HepG2 (cell line): ENCODE data around the gene ZNF48. TPM values are rescaled to one million over a fixed set of nuclear protein-coding genes. Genes with fewer than 3 reads are reported as not detected.

ENCODE experiments used
- CBX1 ChIP-seq: IDR thresholded peaks from one replicate; pipeline ENCODE4 v1.6.1; 2016; ENCODE audit warnings: antibody characterized with exemption, low read depth
- CREB1 ChIP-seq, 2 experiments: fragments of 450-650 bp in 1 of 2; IDR thresholded peaks; 2 replicates each; pipeline ENCODE4 v1.6.1; 2016 to 2017; ENCODE audit warnings: control low read depth in 1 of 2, mild to moderate bottlenecking in 1 of 2, missing compliant biosample characterization in 1 of 2, missing genetic modification characterization in 1 of 2
- FOSL2 ChIP-seq: sonication (generic); formaldehyde crosslinking; IDR thresholded peaks from 2 replicates; pipeline ENCODE4 v1.4.0; 2020; ENCODE audit warnings: missing genetic modification reagents
- HNF4A ChIP-seq: sonication (generic); formaldehyde crosslinking; IDR thresholded peaks from 2 replicates; pipeline ENCODE4 v1.4.0; 2020; ENCODE audit warnings: missing genetic modification reagents
- HNF4G ChIP-seq, 2 experiments: sonication (generic) in 1 of 2; formaldehyde crosslinking in 1 of 2; IDR thresholded peaks; 2 replicates each; pipeline versions ENCODE4 v1.4.0 to v1.6.1; 2011 to 2020; ENCODE audit warnings: borderline replicate concordance in 2 of 2, low read depth in 2 of 2, mild to moderate bottlenecking in 2 of 2, low read length in 1 of 2, missing genetic modification reagents in 1 of 2, moderate library complexity in 1 of 2
- MYC ChIP-seq: sonication (generic); formaldehyde crosslinking; IDR thresholded peaks from 2 replicates; pipeline ENCODE4 v1.9.0; 2021; ENCODE audit warnings: missing genetic modification reagents, borderline replicate concordance
- NR2F6 ChIP-seq, 2 experiments: IDR thresholded peaks; 2 replicates each; pipeline ENCODE4 v1.6.1; 2016; ENCODE audit warnings: antibody characterized with exemption in 1 of 2, mild to moderate bottlenecking in 1 of 2
- SALL1 ChIP-seq: sonication (generic); formaldehyde crosslinking; IDR thresholded peaks from 2 replicates; pipeline ENCODE4 v1.8.0; 2022; ENCODE audit warnings: mild to moderate bottlenecking, missing genetic modification reagents
- SAP130 ChIP-seq: IDR thresholded peaks from 2 replicates; pipeline ENCODE4 v1.6.1; 2016; ENCODE audit warnings: low read depth
- SKI ChIP-seq: fragments of 450-650 bp; IDR thresholded peaks from one replicate; pipeline ENCODE4 v1.6.1; 2018; ENCODE audit warnings: mild to moderate bottlenecking; ENCODE audit not compliant: partially characterized antibody
- ZNF333 ChIP-seq: sonication (generic); formaldehyde crosslinking; IDR thresholded peaks from 2 replicates; pipeline ENCODE4 v1.4.0; 2020; ENCODE audit warnings: mild to moderate bottlenecking, missing genetic modification reagents, borderline replicate concordance
- ZNF839 ChIP-seq: sonication (generic); formaldehyde crosslinking; IDR thresholded peaks from 2 replicates; pipeline ENCODE4 v1.4.0; 2020; ENCODE audit warnings: missing genetic modification reagents, mild to moderate bottlenecking, borderline replicate concordance
- ZNF891 ChIP-seq: sonication (generic); formaldehyde crosslinking; IDR thresholded peaks from 2 replicates; pipeline ENCODE4 v1.5.0; 2020; ENCODE audit warnings: mild to moderate bottlenecking, missing genetic modification reagents
- ZSCAN29 ChIP-seq: sonication (generic); formaldehyde crosslinking; conservative IDR thresholded peaks from 2 replicates; pipeline ENCODE4 v1.4.0; 2020; ENCODE audit warnings: mild to moderate bottlenecking, missing genetic modification reagents
- polyA plus RNA-seq, 8 experiments: library from polyadenylated mRNA; depleted of rRNA in 3 of 8; stranded (reverse) in 7 of 8; unstranded in 1 of 8; fragments of >200 nt; fragmentation: Illumina TruSeq in 4 of 8; extraction: Trizol in 4 of 8; gene quantifications; 2 replicates each; pipeline versions ENCODE4 v1.2.1 to v1.2.3, GENCODE V29; 2011 to 2016; ENCODE audit warnings: low read depth in 4 of 8, missing spikeins in 1 of 8, mixed read lengths in 1 of 8; ENCODE audit not compliant: insufficient read depth in 1 of 8
- total RNA-seq, 5 experiments: library from RNA; depleted of rRNA; stranded (reverse); fragments of >200 nt; fragmentation: Illumina TruSeq; extraction: Trizol; gene quantifications; 2 replicates each; pipeline ENCODE4 v1.2.3, GENCODE V29; 2016; ENCODE audit warnings: low read depth in 1 of 5
- TF ChIP-seq, protein P1 (sequence below): sonication (generic); formaldehyde crosslinking; IDR thresholded peaks from 2 replicates; pipeline ENCODE4 v1.5.0; 2020; ENCODE audit warnings: mild to moderate bottlenecking, missing genetic modification reagents, borderline replicate concordance
- TF ChIP-seq, protein P2 (sequence below): IDR thresholded peaks from 2 replicates; pipeline ENCODE4 v1.6.1; 2012; ENCODE audit warnings: inconsistent platforms
- TF ChIP-seq, protein P3 (sequence below): sonication (generic); formaldehyde crosslinking; IDR thresholded peaks from 2 replicates; pipeline ENCODE4 v1.4.0; 2020; ENCODE audit warnings: missing genetic modification reagents

The ZNF48 gene
- total and polyA plus RNA-seq, 2 of the 13 experiments (the other 11 are each of a cell fraction or from before 2014, with no cell fraction given) = 9.9 to 12.3 TPM

DNA sequence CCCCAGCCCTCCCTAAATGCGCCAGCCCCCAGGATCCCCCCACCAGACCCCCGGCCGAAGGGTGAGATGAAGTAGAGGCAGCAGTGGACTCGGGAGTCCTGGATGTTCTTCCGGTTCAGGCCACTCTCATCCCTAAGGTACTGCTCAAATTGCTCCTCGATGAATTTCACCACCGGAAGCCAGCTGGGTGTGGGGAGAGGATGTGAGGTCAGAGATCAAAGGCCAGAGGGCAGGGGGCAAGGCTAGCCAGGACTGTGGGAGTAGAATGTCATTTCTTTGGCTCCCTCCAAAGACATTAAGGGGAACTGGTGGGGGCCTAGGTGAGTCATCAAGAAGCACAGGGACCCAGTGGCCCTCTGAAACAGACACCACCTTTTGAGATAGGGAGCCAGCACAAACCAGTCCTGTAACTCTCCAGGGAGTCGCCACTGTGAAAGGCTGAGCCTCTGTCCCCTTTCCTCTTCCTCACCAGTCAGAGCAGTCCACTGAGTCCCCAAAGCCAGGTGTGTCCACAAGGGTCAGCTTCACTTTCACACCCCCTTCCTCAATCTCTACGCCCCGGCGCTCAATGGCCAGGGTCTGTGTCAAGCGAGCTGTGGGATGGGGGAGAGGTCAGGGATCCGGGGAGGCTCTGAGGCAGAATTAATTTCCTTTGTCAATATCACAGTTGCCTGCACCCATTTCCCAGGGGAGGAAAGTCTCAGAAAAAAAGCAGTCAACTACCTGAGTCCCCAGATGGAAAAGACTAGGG lies 13.8 kb upstream of the ZNF48 start (continued):
- TF ChIP-seq, protein P1, sequence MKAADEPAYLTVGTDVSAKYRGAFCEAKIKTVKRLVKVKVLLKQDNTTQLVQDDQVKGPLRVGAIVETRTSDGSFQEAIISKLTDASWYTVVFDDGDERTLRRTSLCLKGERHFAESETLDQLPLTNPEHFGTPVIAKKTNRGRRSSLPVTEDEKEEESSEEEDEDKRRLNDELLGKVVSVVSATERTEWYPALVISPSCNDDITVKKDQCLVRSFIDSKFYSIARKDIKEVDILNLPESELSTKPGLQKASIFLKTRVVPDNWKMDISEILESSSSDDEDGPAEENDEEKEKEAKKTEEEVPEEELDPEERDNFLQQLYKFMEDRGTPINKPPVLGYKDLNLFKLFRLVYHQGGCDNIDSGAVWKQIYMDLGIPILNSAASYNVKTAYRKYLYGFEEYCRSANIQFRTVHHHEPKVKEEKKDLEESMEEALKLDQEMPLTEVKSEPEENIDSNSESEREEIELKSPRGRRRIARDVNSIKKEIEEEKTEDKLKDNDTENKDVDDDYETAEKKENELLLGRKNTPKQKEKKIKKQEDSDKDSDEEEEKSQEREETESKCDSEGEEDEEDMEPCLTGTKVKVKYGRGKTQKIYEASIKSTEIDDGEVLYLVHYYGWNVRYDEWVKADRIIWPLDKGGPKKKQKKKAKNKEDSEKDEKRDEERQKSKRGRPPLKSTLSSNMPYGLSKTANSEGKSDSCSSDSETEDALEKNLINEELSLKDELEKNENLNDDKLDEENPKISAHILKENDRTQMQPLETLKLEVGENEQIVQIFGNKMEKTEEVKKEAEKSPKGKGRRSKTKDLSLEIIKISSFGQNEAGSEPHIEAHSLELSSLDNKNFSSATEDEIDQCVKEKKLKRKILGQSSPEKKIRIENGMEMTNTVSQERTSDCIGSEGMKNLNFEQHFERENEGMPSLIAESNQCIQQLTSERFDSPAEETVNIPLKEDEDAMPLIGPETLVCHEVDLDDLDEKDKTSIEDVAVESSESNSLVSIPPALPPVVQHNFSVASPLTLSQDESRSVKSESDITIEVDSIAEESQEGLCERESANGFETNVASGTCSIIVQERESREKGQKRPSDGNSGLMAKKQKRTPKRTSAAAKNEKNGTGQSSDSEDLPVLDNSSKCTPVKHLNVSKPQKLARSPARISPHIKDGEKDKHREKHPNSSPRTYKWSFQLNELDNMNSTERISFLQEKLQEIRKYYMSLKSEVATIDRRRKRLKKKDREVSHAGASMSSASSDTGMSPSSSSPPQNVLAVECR = peak; percentile 29; the same call in 1 of the 2 replicates
- TF ChIP-seq SAP130 (0 out of 2 replicates have a peak, but pooled peaks have one; percentile 28), HNF4A (peak; percentile 69), NR2F6 (IDR thresholded peaks at IDR 0.05) (peak; percentile 92), NR2F6 (CRISPR knock-in tag; IDR thresholded peaks at IDR 0.05) (peak; percentile 90), ZNF891 (CRISPR knock-in tag) (no peak), HNF4G (IDR thresholded peaks at IDR 0.05; ENCODE audit: borderline replicate concordance, low read depth, low read length) (peak; percentile 71; the same call in 1 of the 2 replicates), HNF4G (CRISPR knock-in tag; IDR thresholded peaks at IDR 0.05; ENCODE audit: borderline replicate concordance, low read depth) (0 out of 2 replicates have a peak, but pooled peaks have one; percentile 39), ZNF333 (CRISPR knock-in tag) (peak; percentile 91; the same call in 1 of the 2 replicates), ZSCAN29 (0 out of 2 replicates have a peak, but pooled peaks have one; percentile 37), MYC (CRISPR knock-in tag) (peak; percentile 44; the same call in 1 of the 2 replicates), SKI (no peak), CREB1 (IDR thresholded peaks at IDR 0.05) (peak; percentile 38; the same call in 1 of the 2 replicates), CREB1 (CRISPR knock-in tag; IDR thresholded peaks at IDR 0.05) (peak; percentile 85), SALL1 (peak; percentile 28; the same call in 1 of the 2 replicates), ZNF839 (CRISPR knock-in tag) (no peak), CBX1 (no peak), FOSL2 (CRISPR knock-in tag) (peak; percentile 69)
- TF ChIP-seq, protein P2, sequence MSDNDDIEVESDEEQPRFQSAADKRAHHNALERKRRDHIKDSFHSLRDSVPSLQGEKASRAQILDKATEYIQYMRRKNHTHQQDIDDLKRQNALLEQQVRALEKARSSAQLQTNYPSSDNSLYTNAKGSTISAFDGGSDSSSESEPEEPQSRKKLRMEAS = peak; percentile 39; the same call in 1 of the 2 replicates
- TF ChIP-seq, protein P3, sequence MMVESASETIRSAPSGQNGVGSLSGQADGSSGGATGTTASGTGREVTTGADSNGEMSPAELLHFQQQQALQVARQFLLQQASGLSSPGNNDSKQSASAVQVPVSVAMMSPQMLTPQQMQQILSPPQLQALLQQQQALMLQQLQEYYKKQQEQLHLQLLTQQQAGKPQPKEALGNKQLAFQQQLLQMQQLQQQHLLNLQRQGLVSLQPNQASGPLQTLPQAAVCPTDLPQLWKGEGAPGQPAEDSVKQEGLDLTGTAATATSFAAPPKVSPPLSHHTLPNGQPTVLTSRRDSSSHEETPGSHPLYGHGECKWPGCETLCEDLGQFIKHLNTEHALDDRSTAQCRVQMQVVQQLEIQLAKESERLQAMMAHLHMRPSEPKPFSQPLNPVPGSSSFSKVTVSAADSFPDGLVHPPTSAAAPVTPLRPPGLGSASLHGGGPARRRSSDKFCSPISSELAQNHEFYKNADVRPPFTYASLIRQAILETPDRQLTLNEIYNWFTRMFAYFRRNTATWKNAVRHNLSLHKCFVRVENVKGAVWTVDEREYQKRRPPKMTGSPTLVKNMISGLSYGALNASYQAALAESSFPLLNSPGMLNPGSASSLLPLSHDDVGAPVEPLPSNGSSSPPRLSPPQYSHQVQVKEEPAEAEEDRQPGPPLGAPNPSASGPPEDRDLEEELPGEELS (CRISPR knock-in tag) = 0 out of 2 replicates have a peak, but pooled peaks have one; percentile 9
